Neural cell (in vitro differentiated cells): ENCODE results near the gene AOAH.

Experiments used
- CTCF ChIP-seq: fragments of 450-650 bp; IDR thresholded peaks from 2 replicates; pipeline ENCODE4 v1.5.1; 2014; ENCODE audit warnings: antibody characterized with exemption, mild to moderate bottlenecking, moderate library complexity; ENCODE audit not compliant: poor library complexity, severe bottlenecking
- EZH2 ChIP-seq: fragments of 200-600, 300-800 bp; shearing (Covaris generic), sonication (generic); IDR thresholded peaks from 2 replicates; pipeline ENCODE4 v1.6.1; 2014; ENCODE audit warnings: antibody characterized with exemption, low read length, borderline replicate concordance, mild to moderate bottlenecking; ENCODE audit not compliant: insufficient read depth, poor library complexity, severe bottlenecking
- MXI1 ChIP-seq: fragments of 450-650 bp; conservative IDR thresholded peaks from 2 replicates; pipeline ENCODE4 v1.6.1; 2014; ENCODE audit warnings: antibody characterized with exemption, mild to moderate bottlenecking; ENCODE audit not compliant: poor library complexity, severe bottlenecking
- RAD21 ChIP-seq: fragments of 450-650 bp; conservative IDR thresholded peaks from 2 replicates; pipeline ENCODE4 v1.6.1; 2014; ENCODE audit warnings: antibody characterized with exemption, mild to moderate bottlenecking, moderate library complexity
- SMC3 ChIP-seq: fragments of 450-650 bp; conservative IDR thresholded peaks from 2 replicates; pipeline ENCODE4 v1.6.1; 2014; ENCODE audit warnings: antibody characterized with exemption, mild to moderate bottlenecking, moderate library complexity; ENCODE audit not compliant: poor library complexity

GRCh38 chr7:36602934-36603887, 121.1 kb downstream of the AOAH start:
- TF ChIP-seq CTCF (no peak), MXI1 (no peak), EZH2 (no peak), SMC3 (no peak), RAD21 (no peak)
